HepG2 (cell line): ENCODE measurements around the gene HADH. TPM values are rescaled to one million over a fixed set of nuclear protein-coding genes. Genes with fewer than 3 reads are reported as not detected.

ENCODE experiments used
- ARNT2 ChIP-seq: sonication (generic); formaldehyde crosslinking; IDR thresholded peaks from 2 replicates; pipeline ENCODE4 v1.8.0; 2022; ENCODE audit warnings: mild to moderate bottlenecking, low read depth, missing genetic modification reagents, moderate library complexity
- CAMTA2 ChIP-seq: sonication (generic); formaldehyde crosslinking; IDR thresholded peaks from 2 replicates; pipeline ENCODE4 v1.4.0; 2020; ENCODE audit warnings: mild to moderate bottlenecking, missing genetic modification reagents, borderline replicate concordance
- ELF4 ChIP-seq: sonication (generic); formaldehyde crosslinking; IDR thresholded peaks from 2 replicates; pipeline ENCODE4 v1.5.0; 2020; ENCODE audit warnings: missing genetic modification reagents, mild to moderate bottlenecking, moderate library complexity, borderline replicate concordance
- GABPA ChIP-seq, 2 experiments: IDR thresholded peaks; 2 replicates each; pipeline ENCODE4 v1.6.1; 2011 to 2016; ENCODE audit warnings: low read depth in 2 of 2, low read length in 1 of 2, missing biosample characterization in 1 of 2, missing genetic modification characterization in 1 of 2
- GABPB1 ChIP-seq: IDR thresholded peaks from 2 replicates; pipeline ENCODE4 v1.6.1; 2016; ENCODE audit warnings: mild to moderate bottlenecking, missing genetic modification reagents, moderate library complexity, missing compliant biosample characterization
- KAT2B ChIP-seq: fragments of 150-350 bp; IDR thresholded peaks from 2 replicates; pipeline ENCODE4 v1.6.1; 2014; ENCODE audit warnings: low read depth, low read length, borderline replicate concordance
- NR3C1 ChIP-seq: sonication (generic); formaldehyde crosslinking; IDR thresholded peaks from 2 replicates; pipeline ENCODE4 v1.4.0; 2020; ENCODE audit warnings: missing genetic modification reagents
- PRDM4 ChIP-seq: sonication (generic); formaldehyde crosslinking; IDR thresholded peaks from 2 replicates; pipeline ENCODE4 v1.9.0; 2021; ENCODE audit warnings: missing genetic modification reagents, borderline replicate concordance
- YEATS4 ChIP-seq: sonication (generic); formaldehyde crosslinking; IDR thresholded peaks from 2 replicates; pipeline ENCODE4 v1.4.0; 2020; ENCODE audit warnings: missing genetic modification reagents, borderline replicate concordance
- ZNF121 ChIP-seq: sonication (generic); formaldehyde crosslinking; IDR thresholded peaks from 2 replicates; pipeline ENCODE4 v1.5.0; 2020; ENCODE audit warnings: mild to moderate bottlenecking, missing genetic modification reagents
- ZNF761 ChIP-seq: sonication (generic); formaldehyde crosslinking; conservative IDR thresholded peaks from 2 replicates; pipeline ENCODE4 v1.4.0; 2020; ENCODE audit warnings: mild to moderate bottlenecking, missing genetic modification reagents
- ZNF781 ChIP-seq: sonication (generic); formaldehyde crosslinking; IDR thresholded peaks from 2 replicates; pipeline ENCODE4 v1.5.1; 2020; ENCODE audit warnings: borderline replicate concordance, mild to moderate bottlenecking, missing genetic modification reagents; ENCODE audit errors: not compliant biosample characterization
- ZNF839 ChIP-seq: sonication (generic); formaldehyde crosslinking; IDR thresholded peaks from 2 replicates; pipeline ENCODE4 v1.4.0; 2020; ENCODE audit warnings: missing genetic modification reagents, mild to moderate bottlenecking, borderline replicate concordance
- polyA plus RNA-seq, 8 experiments: library from polyadenylated mRNA; depleted of rRNA in 3 of 8; stranded (reverse) in 7 of 8; unstranded in 1 of 8; fragments of >200 nt; fragmentation: Illumina TruSeq in 4 of 8; extraction: Trizol in 4 of 8; gene quantifications; 2 replicates each; pipeline versions ENCODE4 v1.2.1 to v1.2.3, GENCODE V29; 2011 to 2016; ENCODE audit warnings: low read depth in 4 of 8, missing spikeins in 1 of 8, mixed read lengths in 1 of 8; ENCODE audit not compliant: insufficient read depth in 1 of 8
- total RNA-seq, 5 experiments: library from RNA; depleted of rRNA; stranded (reverse); fragments of >200 nt; fragmentation: Illumina TruSeq; extraction: Trizol; gene quantifications; 2 replicates each; pipeline ENCODE4 v1.2.3, GENCODE V29; 2016; ENCODE audit warnings: low read depth in 1 of 5
- TF ChIP-seq, protein P1 (sequence below): sonication (generic); formaldehyde crosslinking; IDR thresholded peaks from 2 replicates; pipeline ENCODE4 v1.8.0; 2022; ENCODE audit warnings: mild to moderate bottlenecking, missing genetic modification reagents, moderate library complexity
- TF ChIP-seq, protein P2 (sequence below): IDR thresholded peaks from 2 replicates; pipeline ENCODE4 v1.6.1; 2016; ENCODE audit warnings: missing biosample characterization, missing genetic modification reagents, low read depth
- TF ChIP-seq, protein P3 (sequence below): sonication (generic); formaldehyde crosslinking; IDR thresholded peaks from 2 replicates; pipeline ENCODE4 v1.8.0; 2022; ENCODE audit warnings: mild to moderate bottlenecking, missing genetic modification reagents, moderate library complexity
- TF ChIP-seq, protein P4 (sequence below): sonication (generic); formaldehyde crosslinking; IDR thresholded peaks from 2 replicates; pipeline ENCODE4 v1.4.0; 2020; ENCODE audit warnings: low read depth, missing genetic modification reagents

HADH gene
- total and polyA plus RNA-seq, 2 of the 13 experiments (the other 11 are each of a cell fraction or from before 2014, with no cell fraction given): 29.6 to 33.9 TPM

- TF ChIP-seq, protein P1, sequence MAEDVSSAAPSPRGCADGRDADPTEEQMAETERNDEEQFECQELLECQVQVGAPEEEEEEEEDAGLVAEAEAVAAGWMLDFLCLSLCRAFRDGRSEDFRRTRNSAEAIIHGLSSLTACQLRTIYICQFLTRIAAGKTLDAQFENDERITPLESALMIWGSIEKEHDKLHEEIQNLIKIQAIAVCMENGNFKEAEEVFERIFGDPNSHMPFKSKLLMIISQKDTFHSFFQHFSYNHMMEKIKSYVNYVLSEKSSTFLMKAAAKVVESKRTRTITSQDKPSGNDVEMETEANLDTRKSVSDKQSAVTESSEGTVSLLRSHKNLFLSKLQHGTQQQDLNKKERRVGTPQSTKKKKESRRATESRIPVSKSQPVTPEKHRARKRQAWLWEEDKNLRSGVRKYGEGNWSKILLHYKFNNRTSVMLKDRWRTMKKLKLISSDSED (CRISPR knock-in tag): peak; percentile 34; the same call in 1 of the 2 replicates
- no peak for TF ChIP-seq PRDM4 (CRISPR knock-in tag)
- TF ChIP-seq ZNF121 (CRISPR knock-in tag): 0 out of 2 replicates have a peak, but pooled peaks have one; percentile 7
- TF ChIP-seq, protein P2, sequence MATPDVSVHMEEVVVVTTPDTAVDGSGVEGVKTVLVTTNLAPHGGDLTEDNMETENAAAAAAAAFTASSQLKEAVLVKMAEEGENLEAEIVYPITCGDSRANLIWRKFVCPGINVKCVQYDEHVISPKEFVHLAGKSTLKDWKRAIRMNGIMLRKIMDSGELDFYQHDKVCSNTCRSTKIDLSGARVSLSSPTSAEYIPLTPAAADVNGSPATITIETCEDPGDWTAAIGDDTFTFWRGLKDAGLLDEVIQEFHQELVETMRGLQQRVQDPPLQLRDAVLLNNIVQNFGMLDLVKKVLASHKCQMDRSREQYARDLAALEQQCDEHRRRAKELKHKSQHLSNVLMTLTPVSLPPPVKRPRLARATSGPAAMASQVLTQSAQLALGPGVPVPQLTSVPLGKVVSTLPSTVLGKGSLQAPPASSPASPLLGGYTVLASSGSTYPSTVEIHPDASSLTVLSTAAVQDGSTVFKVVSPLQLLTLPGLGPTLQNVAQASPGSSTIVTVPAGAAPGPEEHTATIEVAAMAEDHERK: peak; percentile 71
- TF ChIP-seq ZNF839 (CRISPR knock-in tag): no peak
- TF ChIP-seq ELF4 (CRISPR knock-in tag): no peak
- TF ChIP-seq NR3C1 (CRISPR knock-in tag): no peak
- no peak for TF ChIP-seq ZNF761 (CRISPR knock-in tag)
- TF ChIP-seq GABPA (IDR thresholded peaks at IDR 0.05; ENCODE audit: low read depth, low read length): no peak
- TF ChIP-seq GABPA (CRISPR knock-in tag; IDR thresholded peaks at IDR 0.05; ENCODE audit: low read depth): no peak
- no peak for TF ChIP-seq KAT2B
- TF ChIP-seq ARNT2 (CRISPR knock-in tag): peak; percentile 90
- peak; percentile 71; the same call in 1 of the 2 replicates for TF ChIP-seq GABPB1
- TF ChIP-seq, protein P3, sequence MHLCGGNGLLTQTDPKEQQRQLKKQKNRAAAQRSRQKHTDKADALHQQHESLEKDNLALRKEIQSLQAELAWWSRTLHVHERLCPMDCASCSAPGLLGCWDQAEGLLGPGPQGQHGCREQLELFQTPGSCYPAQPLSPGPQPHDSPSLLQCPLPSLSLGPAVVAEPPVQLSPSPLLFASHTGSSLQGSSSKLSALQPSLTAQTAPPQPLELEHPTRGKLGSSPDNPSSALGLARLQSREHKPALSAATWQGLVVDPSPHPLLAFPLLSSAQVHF (CRISPR knock-in tag): peak; percentile 80; the same call in 1 of the 2 replicates
- peak; percentile 83 for TF ChIP-seq YEATS4 (CRISPR knock-in tag)
- TF ChIP-seq CAMTA2 (CRISPR knock-in tag): no peak; the same call in 1 of the 2 replicates
- TF ChIP-seq, protein P4, sequence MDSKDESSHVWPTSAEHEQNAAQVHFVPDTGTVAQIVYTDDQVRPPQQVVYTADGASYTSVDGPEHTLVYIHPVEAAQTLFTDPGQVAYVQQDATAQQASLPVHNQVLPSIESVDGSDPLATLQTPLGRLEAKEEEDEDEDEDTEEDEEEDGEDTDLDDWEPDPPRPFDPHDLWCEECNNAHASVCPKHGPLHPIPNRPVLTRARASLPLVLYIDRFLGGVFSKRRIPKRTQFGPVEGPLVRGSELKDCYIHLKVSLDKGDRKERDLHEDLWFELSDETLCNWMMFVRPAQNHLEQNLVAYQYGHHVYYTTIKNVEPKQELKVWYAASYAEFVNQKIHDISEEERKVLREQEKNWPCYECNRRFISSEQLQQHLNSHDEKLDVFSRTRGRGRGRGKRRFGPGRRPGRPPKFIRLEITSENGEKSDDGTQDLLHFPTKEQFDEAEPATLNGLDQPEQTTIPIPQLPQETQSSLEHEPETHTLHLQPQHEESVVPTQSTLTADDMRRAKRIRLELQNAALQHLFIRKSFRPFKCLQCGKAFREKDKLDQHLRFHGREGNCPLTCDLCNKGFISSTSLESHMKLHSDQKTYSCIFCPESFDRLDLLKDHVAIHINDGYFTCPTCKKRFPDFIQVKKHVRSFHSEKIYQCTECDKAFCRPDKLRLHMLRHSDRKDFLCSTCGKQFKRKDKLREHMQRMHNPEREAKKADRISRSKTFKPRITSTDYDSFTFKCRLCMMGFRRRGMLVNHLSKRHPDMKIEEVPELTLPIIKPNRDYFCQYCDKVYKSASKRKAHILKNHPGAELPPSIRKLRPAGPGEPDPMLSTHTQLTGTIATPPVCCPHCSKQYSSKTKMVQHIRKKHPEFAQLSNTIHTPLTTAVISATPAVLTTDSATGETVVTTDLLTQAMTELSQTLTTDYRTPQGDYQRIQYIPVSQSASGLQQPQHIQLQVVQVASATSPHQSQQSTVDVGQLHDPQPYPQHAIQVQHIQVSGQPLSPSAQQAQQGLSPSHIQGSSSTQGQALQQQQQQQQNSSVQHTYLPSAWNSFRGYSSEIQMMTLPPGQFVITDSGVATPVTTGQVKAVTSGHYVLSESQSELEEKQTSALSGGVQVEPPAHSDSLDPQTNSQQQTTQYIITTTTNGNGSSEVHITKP (CRISPR knock-in tag): no peak
- no peak for TF ChIP-seq ZNF781 (CRISPR knock-in tag)
Observed at GRCh38 chr4:107989537-107990386, at the start of gene HADH (continued).
